HepG2 (cell line): ENCODE measurements around the gene PALM2AKAP2. TPM values are rescaled to one million over a fixed set of nuclear protein-coding genes. Genes with fewer than 3 reads are reported as not detected.

Experiments
- ATAC-seq: fragments of 200-7000 bp; cut with Tn5 transposase; 3 replicates; pipeline ENCODE4 v1.9.1; 2020; ENCODE audit warnings: mild to moderate bottlenecking, moderate library complexity
- BruUV-seq: library from RNA; stranded (reverse); fragments of 400-500 nt; replicated peaks from 2 replicates; lab custom pipeline; 2021; lab: Mats Ljungman, UMichigan
- CTCF ChIA-PET: fragments of 300-600 bp; formaldehyde crosslinking; extraction: SDS; loops from one replicate; lab custom pipeline; 2021; ENCODE audit warnings: low total read pairs, inconsistent platforms, low intra/inter-chr PET ratio; lab: Yijun Ruan, JAX
- POLR2A ChIA-PET: fragments of 350-600 bp; sonication (Branson Sonifier 250); formaldehyde crosslinking; loops from one replicate; lab custom pipeline; 2020; ENCODE audit warnings: antibody characterized with exemption, inconsistent platforms; lab: Yijun Ruan, JAX
- DNase-seq: peaks from one replicate; pipeline ENCODE4 v3.0.0-alpha.2; 2015; ENCODE audit warnings: low spot score
- FAIRE-seq: peaks from 3 replicates; lab custom pipeline; 2011; peaks lifted over from hg19 to GRCh38; lab: Jason Lieb, UNC
- H2AFZ ChIP-seq: one replicate; pipeline ENCODE4 v1.6.1; 2011; ENCODE audit warnings: low read length, inconsistent platforms
- H3K27ac ChIP-seq: fragments of 300-600 bp; 3 replicates; pipeline ENCODE4 v1.8.0; 2011; ENCODE audit warnings: mixed run types, mild to moderate bottlenecking, mixed read lengths, low read length, inconsistent platforms; ENCODE audit not compliant: insufficient read depth; ENCODE audit errors: extremely low read length
- H3K27me3 ChIP-seq, 2 experiments: fragments of 200-600 bp in 1 of 2; 2 replicates in 1 of 2; 3 replicates in 1 of 2; pipeline versions ENCODE4 v1.6.0 to v1.8.0; 2011; ENCODE audit warnings: low read length in 2 of 2, mild to moderate bottlenecking in 2 of 2, moderate library complexity in 2 of 2, inconsistent platforms in 1 of 2; ENCODE audit not compliant: insufficient read depth in 2 of 2, control insufficient read depth in 1 of 2
- H3K36me3 ChIP-seq, 2 experiments: fragments of 200-600 bp in 1 of 2; replicated peaks in 1 of 2; 2 replicates in 1 of 2; 3 replicates in 1 of 2; pipeline versions ENCODE4 v1.5.1 to v1.8.0; 2011; ENCODE audit warnings: low read length in 2 of 2, inconsistent platforms in 1 of 2; ENCODE audit not compliant: insufficient read depth in 2 of 2, control insufficient read depth in 1 of 2
- H3K4me1 ChIP-seq: 2 replicates; pipeline ENCODE4 v1.5.1; 2012; ENCODE audit warnings: low read length, inconsistent platforms; ENCODE audit not compliant: insufficient read depth
- H3K4me2 ChIP-seq: 2 replicates; pipeline ENCODE4 v1.6.0; 2011; ENCODE audit warnings: low read depth, low read length, inconsistent platforms
- H3K4me3 ChIP-seq, 3 experiments: fragments of 200-600 bp in 1 of 3; sonication (generic), shearing (Covaris generic) in 1 of 3; replicated peaks in 1 of 3; 2 replicates each; pipeline ENCODE4 v1.5.1; 2011 to 2016; ENCODE audit warnings: low read length in 3 of 3, inconsistent platforms in 2 of 3, low read depth in 2 of 3, mild to moderate bottlenecking in 2 of 3, control low read depth in 1 of 3, mixed read lengths in 1 of 3; ENCODE audit not compliant: insufficient read depth in 1 of 3
- H3K79me2 ChIP-seq: one replicate; pipeline ENCODE4 v1.6.1; 2011; ENCODE audit warnings: low read length, inconsistent platforms; ENCODE audit not compliant: insufficient read depth
- H3K9ac ChIP-seq: 2 replicates; pipeline ENCODE4 v1.6.0; 2011; ENCODE audit warnings: mild to moderate bottlenecking, low read depth, low read length, inconsistent platforms; ENCODE audit not compliant: insufficient read depth
- H3K9me3 ChIP-seq: 2 replicates; pipeline ENCODE4 v1.5.1; 2012; ENCODE audit warnings: mild to moderate bottlenecking, low read length
- H4K20me1 ChIP-seq: 2 replicates; pipeline ENCODE4 v1.6.0; 2011; ENCODE audit warnings: inconsistent platforms, mild to moderate bottlenecking, low read length, moderate library complexity; ENCODE audit not compliant: insufficient read depth
- CREB1 ChIP-seq, 2 experiments: fragments of 450-650 bp in 1 of 2; IDR thresholded peaks; 2 replicates each; pipeline ENCODE4 v1.6.1; 2016 to 2017; ENCODE audit warnings: control low read depth in 1 of 2, mild to moderate bottlenecking in 1 of 2, missing compliant biosample characterization in 1 of 2, missing genetic modification characterization in 1 of 2
- DMTF1 ChIP-seq: sonication (generic); formaldehyde crosslinking; IDR thresholded peaks from 2 replicates; pipeline ENCODE4 v1.4.0; 2020; ENCODE audit warnings: mild to moderate bottlenecking, missing genetic modification reagents
- FOSL2 ChIP-seq: sonication (generic); formaldehyde crosslinking; IDR thresholded peaks from 2 replicates; pipeline ENCODE4 v1.4.0; 2020; ENCODE audit warnings: missing genetic modification reagents
- HNF4A ChIP-seq: sonication (generic); formaldehyde crosslinking; IDR thresholded peaks from 2 replicates; pipeline ENCODE4 v1.4.0; 2020; ENCODE audit warnings: missing genetic modification reagents
- HNF4G ChIP-seq, 2 experiments: sonication (generic) in 1 of 2; formaldehyde crosslinking in 1 of 2; IDR thresholded peaks; 2 replicates each; pipeline versions ENCODE4 v1.4.0 to v1.6.1; 2011 to 2020; ENCODE audit warnings: borderline replicate concordance in 2 of 2, low read depth in 2 of 2, mild to moderate bottlenecking in 2 of 2, low read length in 1 of 2, missing genetic modification reagents in 1 of 2, moderate library complexity in 1 of 2
- JARID2 ChIP-seq: sonication (generic); formaldehyde crosslinking; IDR thresholded peaks from 2 replicates; pipeline ENCODE4 v1.8.1; 2023; ENCODE audit warnings: missing genetic modification reagents, inconsistent platforms; ENCODE audit not compliant: insufficient replicate concordance
- KDM1A ChIP-seq: IDR thresholded peaks from 2 replicates; pipeline ENCODE4 v1.6.1; 2016; ENCODE audit warnings: missing compliant biosample characterization
- MAFF ChIP-seq: IDR thresholded peaks from 2 replicates; pipeline ENCODE4 v1.6.1; 2011; ENCODE audit warnings: low read depth, low read length, improper control_type of control experiment
- MAFK ChIP-seq, 2 experiments: IDR thresholded peaks in 1 of 2; conservative IDR thresholded peaks in 1 of 2; 2 replicates each; pipeline ENCODE4 v1.6.1; 2011; ENCODE audit warnings: improper control_type of control experiment in 2 of 2, low read length in 2 of 2
- MAX ChIP-seq: IDR thresholded peaks from 2 replicates; pipeline ENCODE4 v1.6.1; 2012; ENCODE audit warnings: inconsistent platforms
- NR2F1 ChIP-seq, 2 experiments: fragments of 450-650 bp in 1 of 2; formaldehyde crosslinking in 1 of 2; IDR thresholded peaks; 2 replicates each; pipeline versions ENCODE4 v1.5.0 to v1.6.1; 2016 to 2020; ENCODE audit warnings: mild to moderate bottlenecking in 1 of 2, missing compliant biosample characterization in 1 of 2, missing genetic modification reagents in 1 of 2, moderate library complexity in 1 of 2
- ONECUT2 ChIP-seq: sonication (generic); formaldehyde crosslinking; IDR thresholded peaks from 2 replicates; pipeline ENCODE4 v1.4.0; 2020; ENCODE audit warnings: missing genetic modification reagents
- PCBP1 ChIP-seq: fragments of 200-400 bp; formaldehyde crosslinking; IDR thresholded peaks from 2 replicates; pipeline ENCODE4 v1.6.1; 2017; ENCODE audit warnings: mild to moderate bottlenecking, low read depth, low read length, borderline replicate concordance
- RARA ChIP-seq: IDR thresholded peaks from 2 replicates; pipeline ENCODE4 v1.6.1; 2016; ENCODE audit warnings: missing genetic modification reagents, missing compliant biosample characterization
- SALL1 ChIP-seq: sonication (generic); formaldehyde crosslinking; IDR thresholded peaks from 2 replicates; pipeline ENCODE4 v1.8.0; 2022; ENCODE audit warnings: mild to moderate bottlenecking, missing genetic modification reagents
- SPEN ChIP-seq: sonication (generic); formaldehyde crosslinking; IDR thresholded peaks from 2 replicates; pipeline ENCODE4 v1.5.1; 2020; ENCODE audit warnings: low read depth, mild to moderate bottlenecking, missing genetic modification reagents
- TEAD3 ChIP-seq: optimal IDR thresholded peaks from 2 replicates; pipeline ENCODE3; 2016; ENCODE audit warnings: borderline replicate concordance
- ZFP36 ChIP-seq: fragments of 150-350 bp; IDR thresholded peaks from 2 replicates; pipeline ENCODE4 v1.6.1; 2018; ENCODE audit warnings: borderline replicate concordance, low read length, low read depth; ENCODE audit not compliant: partially characterized antibody
- ZUFSP ChIP-seq: sonication (generic); formaldehyde crosslinking; IDR thresholded peaks from 2 replicates; pipeline ENCODE4 v1.9.0; 2021; ENCODE audit warnings: missing genetic modification reagents, mild to moderate bottlenecking, borderline replicate concordance
- WGBS: methylation state at CpG from one replicate; pipeline ENCODE4 v1.1.6; 2017; ENCODE audit warnings: low lambda C conversion rate; 5-methylcytosine and 5-hydroxymethylcytosine counted together
- in situ Hi-C: cut with HindIII; loops from 2 replicates; pipeline ENCODE4 v1.10.0; 2017; ENCODE audit warnings: low pct_unique_long_range_greater_than_20kb; ENCODE audit not compliant: extremely low pct_ligation_motif_present
- intact Hi-C: fragments of 100-400 bp; cut with micrococcal nuclease; formaldehyde crosslinking; loops from one replicate; pipeline ENCODE4 v1.10.0; 2022; ENCODE audit not compliant: unreplicated experiment
- polyA plus RNA-seq, 8 experiments: library from polyadenylated mRNA; depleted of rRNA in 3 of 8; stranded (reverse) in 7 of 8; unstranded in 1 of 8; fragments of >200 nt; fragmentation: Illumina TruSeq in 4 of 8; extraction: Trizol in 4 of 8; gene quantifications; 2 replicates each; pipeline versions ENCODE4 v1.2.1 to v1.2.3, GENCODE V29; 2011 to 2016; ENCODE audit warnings: low read depth in 4 of 8, missing spikeins in 1 of 8, mixed read lengths in 1 of 8; ENCODE audit not compliant: insufficient read depth in 1 of 8
- total RNA-seq, 5 experiments: library from RNA; depleted of rRNA; stranded (reverse); fragments of >200 nt; fragmentation: Illumina TruSeq; extraction: Trizol; gene quantifications; 2 replicates each; pipeline ENCODE4 v1.2.3, GENCODE V29; 2016; ENCODE audit warnings: low read depth in 1 of 5

PALM2AKAP2 gene
- total and polyA plus RNA-seq, 2 of the 13 experiments (the other 11 are each of a cell fraction or from before 2014, with no cell fraction given): 0.25 to 1.8 TPM

- TF ChIP-seq ZUFSP (CRISPR knock-in tag) (no peak), MAFK (conservative IDR thresholded peaks at IDR 0.05 in 1 of 2, IDR thresholded peaks at IDR 0.05 in 1 of 2; ENCODE audit: low read length in 2 of 2) (peak; percentile 73 to 84), ONECUT2 (CRISPR knock-in tag) (no peak), JARID2 (CRISPR knock-in tag) (no peak)
Observed at GRCh38 chr9:109813303-109813702, 33.3 kb downstream of the PALM2AKAP2 start (continued).

- no peak for ATAC-seq
- 0 out of 2 replicates have a peak, but pooled peaks have one; percentile 21 for TF ChIP-seq KDM1A (CRISPR knock-in tag)
- peak; percentile 36; the same call in 1 of the 2 replicates for TF ChIP-seq RARA (CRISPR knock-in tag)
- no peak for TF ChIP-seq SPEN (CRISPR knock-in tag)
- no peak for TF ChIP-seq DMTF1 (CRISPR knock-in tag)
- peak; percentile 22 for TF ChIP-seq TEAD3 (CRISPR knock-in tag)
- no peak for TF ChIP-seq PCBP1
- TF ChIP-seq HNF4G (IDR thresholded peaks at IDR 0.05; ENCODE audit: borderline replicate concordance, low read depth, low read length): 0 out of 2 replicates have a peak, but pooled peaks have one; percentile 40
- TF ChIP-seq HNF4G (CRISPR knock-in tag; IDR thresholded peaks at IDR 0.05; ENCODE audit: borderline replicate concordance, low read depth): no peak
- TF ChIP-seq ZFP36: peak; percentile 29
- TF ChIP-seq HNF4A (CRISPR knock-in tag): peak; percentile 66
- 0 out of 2 replicates have a peak, but pooled peaks have one; percentile 23 for TF ChIP-seq FOSL2 (CRISPR knock-in tag)
- TF ChIP-seq MAFF: peak; percentile 57
- TF ChIP-seq MAFK (conservative IDR thresholded peaks at IDR 0.05 in 1 of 2, IDR thresholded peaks at IDR 0.05 in 1 of 2; ENCODE audit: low read length in 2 of 2): peak in 1 of 2 experiments; percentile 21; a peak in 1 of 4 replicates
- TF ChIP-seq SALL1 (CRISPR knock-in tag): peak; percentile 25; the same call in 1 of the 2 replicates
- peak; percentile 14 to 83; a peak in 2 of 4 replicates for TF ChIP-seq NR2F1 (CRISPR knock-in tag; IDR thresholded peaks at IDR 0.05)
- TF ChIP-seq CREB1 (IDR thresholded peaks at IDR 0.05): no peak
- no peak for TF ChIP-seq CREB1 (CRISPR knock-in tag; IDR thresholded peaks at IDR 0.05)
- peak; percentile 52; the same call in 1 of the 2 replicates for TF ChIP-seq MAX
Observed at GRCh38 chr9:109813829-109814228, 33.8 kb downstream of the PALM2AKAP2 start.

More at GRCh38 chr9:109813829-109814228, 33.8 kb downstream of the PALM2AKAP2 start:
- FAIRE-seq (no peak), DNase-seq (peak; percentile 27)
- Histone ChIP-seq H2AFZ (no peak overlapping the region), H4K20me1 (no peaks in the 10 kb centered on the region), H3K4me1 (peaks cover 23% of the 10 kb centered on the region), H3K4me2 (no peak overlapping the region), H3K9ac (no peak overlapping the region), H3K79me2 (no peaks in the 10 kb centered on the region), H3K27ac (no peak overlapping the region), H3K9me3 (no peaks in the 10 kb centered on the region), H3K36me3 (no peaks in the 10 kb centered on the region), H3K27me3 (no peaks in the 10 kb centered on the region), H3K4me3 (no peak overlapping the region)
- intact Hi-C loops: loop anchor here (10.0 kb wide), 1 partner anchor 69 kb away; no protein-coding TSS in a partner anchor
- BruUV-seq: no TSS peak
- CTCF ChIA-PET: no interaction called here
- in situ Hi-C loops: no loop called here
- 16% methylated on average over 6 of the region's 6 CpGs for WGBS
- POLR2A ChIA-PET: no interaction called here
